Measurements from ENCODE around the gene PUM2. TPM values are rescaled to one million over a fixed set of nuclear protein-coding genes. Genes with fewer than 3 reads are reported as not detected.

PUM2 gene
- total and polyA plus RNA-seq, 2 of the 8 experiments (the other 6 are each of a cell fraction or from before 2014, with no cell fraction given) = 46.6 to 114 TPM

DNA sequence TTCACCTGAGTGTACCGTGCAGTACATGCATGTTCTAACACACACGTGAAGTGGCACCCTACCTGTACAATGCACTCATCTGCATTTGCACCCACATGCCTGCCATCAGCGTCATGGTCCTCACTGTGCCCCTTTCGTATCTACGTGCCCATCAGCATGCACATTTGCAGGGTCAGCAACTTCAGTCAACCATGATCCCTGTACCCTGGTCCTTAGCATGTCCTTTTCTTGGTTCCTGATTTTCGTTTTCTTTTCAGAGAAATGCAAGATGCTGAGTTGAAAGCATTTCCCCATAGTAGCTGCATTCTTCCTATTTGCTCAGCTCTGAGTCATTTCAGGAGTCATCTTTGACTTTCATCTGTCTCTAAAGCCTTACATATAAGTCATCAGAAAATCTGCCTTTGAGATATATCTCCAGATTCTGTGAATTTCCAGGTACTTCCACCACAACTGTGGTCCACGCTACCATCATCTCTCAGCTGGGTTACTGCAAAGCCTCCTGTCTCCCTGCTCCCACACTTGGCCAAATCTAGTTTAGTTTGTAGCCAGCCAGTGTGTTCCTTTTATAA, 14.7 kb upstream of the PUM2 start:
- Histone ChIP-seq H3K23ac (ENCODE audit: insufficient read length) (no peak overlapping the region), H3K27me3 (replicated peaks in 1 of 4; ENCODE audit: control insufficient read depth in 3 of 4, extremely low read depth in 1 of 4, insufficient read depth in 3 of 4, low read length in 3 of 4) (no peaks in the 10 kb centered on the region; a peak in 1 of 7 replicates), H4K5ac (ENCODE audit: insufficient read length, low read depth, low read length) (no peak overlapping the region), H2BK12ac (ENCODE audit: low read depth, low read length) (no peak overlapping the region), H3K9me3 (ENCODE audit: insufficient read depth in 2 of 2, low read depth in 1 of 2, low read length in 1 of 2) (peaks cover 0 to 5% of the 10 kb centered on the region in 2 experiments; a peak in 1 of 4 replicates), H3K4me2 (ENCODE audit: insufficient read depth in 1 of 2, low read depth in 2 of 2, low read length in 2 of 2) (no peak overlapping the region), H3K9ac (replicated peaks in 1 of 4; ENCODE audit: extremely low read depth in 1 of 4, low read depth in 3 of 4, low read length in 3 of 4) (no peak overlapping the region), H3K79me1 (ENCODE audit: low read depth, low read length) (no peaks in the 10 kb centered on the region), H3K23me2 (ENCODE audit: low read depth, low read length) (no peaks in the 10 kb centered on the region), H2BK20ac (ENCODE audit: low read length) (no peak overlapping the region), H2AK5ac (ENCODE audit: low read depth, low read length) (no peak overlapping the region), H3K4me3 (ENCODE audit: extremely low read depth in 1 of 4, insufficient read depth in 2 of 4, low read depth in 3 of 4, low read length in 4 of 4) (no peak overlapping the region), H3K36me3 (ENCODE audit: control insufficient read depth in 2 of 4, insufficient read depth in 4 of 4, low read length in 3 of 4) (no peaks in the 10 kb centered on the region), H3K14ac (ENCODE audit: insufficient read length) (no peak overlapping the region), H4K91ac (replicated peaks; ENCODE audit: insufficient read length, low read length) (no peak overlapping the region), H3K27ac (ENCODE audit: low read depth, low read length) (no peak overlapping the region), H2BK120ac (replicated peaks; ENCODE audit: low read depth, low read length) (no peak overlapping the region), H3K4ac (replicated peaks; ENCODE audit: insufficient read length, low read depth, low read length) (no peak overlapping the region), H2BK15ac (ENCODE audit: low read length) (no peak overlapping the region), H3K79me2 (ENCODE audit: control insufficient read depth in 1 of 2, insufficient read depth in 2 of 2, low read length in 2 of 2) (no peaks in the 10 kb centered on the region), H3K4me1 (replicated peaks in 1 of 4; ENCODE audit: control insufficient read depth in 3 of 4, insufficient read depth in 4 of 4, low read length in 3 of 4) (no peaks in the 10 kb centered on the region), H2BK5ac (ENCODE audit: low read depth, low read length) (no peak overlapping the region), H4K8ac (ENCODE audit: extremely low read depth, insufficient read depth, low read length) (no peak overlapping the region), H3K18ac (ENCODE audit: extremely low read depth, low read length) (no peak overlapping the region), H4K20me1 (replicated peaks in 1 of 2; ENCODE audit: control insufficient read depth in 1 of 2, insufficient read depth in 2 of 2, low read length in 2 of 2) (no peaks in the 10 kb centered on the region), H3K56ac (replicated peaks; ENCODE audit: insufficient read length, low read depth, low read length) (no peak overlapping the region), H2AFZ (ENCODE audit: low read length) (no peak overlapping the region)
- DNase-seq (ENCODE audit: low read depth in 1 of 2, low spot score in 2 of 2) = no peak
- FAIRE-seq = no peak
- CTCF ChIA-PET (ENCODE audit: partially characterized antibody) = interaction anchor here (0.6 to 10.0 kb wide), 2 partner anchors 15 to 271 kb away, joined by 3 to 77 read pairs; no protein-coding TSS in a partner anchor
- POLR2A ChIA-PET (ENCODE audit: partially characterized antibody) = no interaction called here
- 85% methylated on average over 7 of the region's 7 CpGs; no CpG with 5 or more reads in 1 of the 2 experiments for WGBS, 2 experiments (ENCODE audit: extremely low coverage in 1 of 2, insufficient coverage in 1 of 2, insufficient read length in 1 of 2, insufficient replicate concordance in 2 of 2, low coverage in 1 of 2, low lambda C conversion rate in 2 of 2, missing lambda C conversion rate in 1 of 2)
- no peak for TF ChIP-seq CEBPB (IDR thresholded peaks at IDR 0.05; ENCODE audit: low read depth, low read length)
- no peak for TF ChIP-seq CTBP2 (IDR thresholded peaks at IDR 0.05; ENCODE audit: borderline replicate concordance, insufficient read depth, insufficient read length, low read length)
- no peak for TF ChIP-seq CHD2 (IDR thresholded peaks at IDR 0.05; ENCODE audit: low read length)
- TF ChIP-seq BACH1 (IDR thresholded peaks at IDR 0.05; ENCODE audit: low read length) = no peak
- no peak for TF ChIP-seq KDM4A (IDR thresholded peaks at IDR 0.05; ENCODE audit: low read depth, low read length, severe bottlenecking)
- TF ChIP-seq RBBP5 (IDR thresholded peaks at IDR 0.05; ENCODE audit: borderline replicate concordance, low read depth, low read length) = no peak

Data from H1 (cell line).